Testis (tissue), 2 donors: Measurements from ENCODE around the gene STEAP1.

ENCODE experiments used
- CTCF ChIP-seq, 3 experiments: fragments of 450-650 bp in 2 of 3; fragments of 200-600 bp in 1 of 3; sonication (generic) in 1 of 3; IDR thresholded peaks; one replicate each; pipeline ENCODE4 v1.5.1; 2016 to 2019; ENCODE audit warnings: antibody characterized with exemption in 3 of 3, mild to moderate bottlenecking in 2 of 3, moderate library complexity in 1 of 3
- POLR2A ChIP-seq: fragments of 450-650 bp; IDR thresholded peaks from one replicate; pipeline ENCODE4 v1.6.1; 2017; ENCODE audit warnings: antibody characterized with exemption, mild to moderate bottlenecking, moderate library complexity

GRCh38 chr7:90192876-90193750, 38.8 kb downstream of the STEAP1 start:
- TF ChIP-seq CTCF (IDR thresholded peaks at IDR 0.05) (no peak), POLR2A (no peak)
